C4-2B (cell line): ENCODE data around the gene DGKQ.

Experiments
- H3K27ac ChIP-seq: fragments of 450-650 bp; 2 replicates; pipeline ENCODE4 v1.5.1; 2017
- CTCF ChIP-seq: fragments of 450-650 bp; conservative IDR thresholded peaks from 2 replicates; pipeline ENCODE4 v1.5.1; 2017; ENCODE audit warnings: mild to moderate bottlenecking
- ZFX ChIP-seq: fragments of 450-650 bp; IDR thresholded peaks from 2 replicates; pipeline ENCODE4 v1.6.1; 2017

Gene DGKQ

GRCh38 chr4:917466-917865, 55.9 kb downstream of the DGKQ start:
- TF ChIP-seq CTCF (no peak), ZFX (no peak)
- no peak overlapping the region for H3K27ac ChIP-seq

DNA sequence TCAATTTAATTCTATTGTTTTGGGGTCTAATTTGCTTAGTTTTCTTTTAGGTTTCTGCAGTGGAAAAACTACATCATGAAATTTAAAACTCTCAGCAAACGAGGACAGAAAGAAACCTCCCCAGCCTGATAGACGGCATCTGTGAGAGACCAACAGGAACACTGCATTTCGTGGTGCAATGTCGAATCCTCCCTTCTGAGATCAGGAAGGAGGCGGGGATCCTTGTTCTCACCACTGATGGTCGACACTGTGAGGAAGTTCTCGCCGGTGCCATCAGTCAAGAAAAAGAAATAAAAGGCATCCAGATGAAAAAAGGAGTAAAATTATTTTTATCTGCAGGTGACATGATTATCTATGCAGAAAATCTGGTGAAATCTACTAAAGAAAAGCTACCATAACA, 57.8 kb downstream of the DGKQ start:
- TF ChIP-seq CTCF, result no peak
- TF ChIP-seq ZFX, result no peak
- no peak overlapping the region for H3K27ac ChIP-seq

DNA sequence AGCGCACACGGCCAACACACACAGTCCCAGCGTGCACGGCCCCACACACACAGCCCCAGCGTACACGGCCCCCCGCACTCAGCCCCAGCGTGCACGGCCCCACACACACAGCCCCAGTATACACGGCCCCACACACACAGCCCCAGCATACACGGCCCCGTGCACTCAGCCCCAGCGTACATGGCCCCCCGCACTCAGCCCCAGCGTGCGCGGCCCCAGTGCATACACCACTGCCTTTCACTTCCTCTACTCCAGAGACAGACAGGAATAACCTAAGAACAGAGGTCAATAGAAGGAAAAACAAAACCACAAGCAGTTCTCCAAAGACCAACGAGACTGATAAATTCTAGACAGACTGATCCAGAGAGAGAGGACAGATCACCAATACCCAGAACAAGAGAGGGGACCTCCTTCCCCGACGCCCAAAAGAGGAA, 58.3 kb downstream of the DGKQ start:
- no peak overlapping the region for H3K27ac ChIP-seq
- TF ChIP-seq ZFX (no peak), CTCF (no peak)

DNA sequence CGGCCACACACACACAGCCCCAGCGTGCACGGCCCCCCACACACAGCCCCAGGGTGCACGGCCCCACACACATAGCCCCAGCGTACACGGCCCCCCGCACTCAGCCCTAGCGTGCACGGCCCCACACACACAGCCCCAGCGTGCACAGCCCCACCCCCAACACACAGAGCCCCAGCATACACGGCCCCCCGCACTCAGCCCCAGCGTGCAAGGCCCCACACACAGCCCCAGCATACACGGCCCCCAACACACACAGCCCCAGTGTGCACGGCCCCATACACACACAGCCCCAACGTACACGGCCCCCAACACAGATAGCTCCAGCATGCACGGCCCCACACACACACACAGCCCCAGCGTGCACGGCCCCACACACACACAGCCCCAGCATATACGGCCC, 58.8 kb downstream of the DGKQ start:
- TF ChIP-seq CTCF, result no peak
- TF ChIP-seq ZFX, result no peak
- no peak overlapping the region for H3K27ac ChIP-seq

DNA sequence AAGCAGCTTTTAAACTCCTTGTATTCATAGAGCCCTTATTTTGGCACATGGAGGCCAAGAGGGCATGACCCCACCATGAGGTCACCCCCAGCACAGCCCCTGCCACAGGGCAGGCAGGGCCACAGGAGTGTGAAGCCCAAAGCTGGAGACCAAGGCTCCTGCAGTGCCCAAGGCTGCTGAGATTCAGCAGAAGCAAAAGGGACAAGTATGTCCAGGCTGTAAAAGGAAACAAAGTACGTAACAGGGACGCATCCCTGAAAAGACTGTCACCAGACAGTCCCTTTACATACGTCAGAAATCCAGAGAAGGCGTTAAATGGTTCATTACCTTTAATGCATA, 60.1 kb downstream of the DGKQ start:
- no peak overlapping the region for H3K27ac ChIP-seq
- TF ChIP-seq CTCF, result no peak
- TF ChIP-seq ZFX, result no peak

GRCh38 chr4:912548-913279, 60.7 kb downstream of the DGKQ start:
- TF ChIP-seq CTCF, result no peak
- no peak for TF ChIP-seq ZFX
- no peak overlapping the region for H3K27ac ChIP-seq

GRCh38 chr4:911871-912490, 61.4 kb downstream of the DGKQ start:
- no peak for TF ChIP-seq CTCF
- no peak for TF ChIP-seq ZFX
- no peak overlapping the region for H3K27ac ChIP-seq
